Measurements from ENCODE around the gene SPNS3.

The SPNS3 gene

DNA sequence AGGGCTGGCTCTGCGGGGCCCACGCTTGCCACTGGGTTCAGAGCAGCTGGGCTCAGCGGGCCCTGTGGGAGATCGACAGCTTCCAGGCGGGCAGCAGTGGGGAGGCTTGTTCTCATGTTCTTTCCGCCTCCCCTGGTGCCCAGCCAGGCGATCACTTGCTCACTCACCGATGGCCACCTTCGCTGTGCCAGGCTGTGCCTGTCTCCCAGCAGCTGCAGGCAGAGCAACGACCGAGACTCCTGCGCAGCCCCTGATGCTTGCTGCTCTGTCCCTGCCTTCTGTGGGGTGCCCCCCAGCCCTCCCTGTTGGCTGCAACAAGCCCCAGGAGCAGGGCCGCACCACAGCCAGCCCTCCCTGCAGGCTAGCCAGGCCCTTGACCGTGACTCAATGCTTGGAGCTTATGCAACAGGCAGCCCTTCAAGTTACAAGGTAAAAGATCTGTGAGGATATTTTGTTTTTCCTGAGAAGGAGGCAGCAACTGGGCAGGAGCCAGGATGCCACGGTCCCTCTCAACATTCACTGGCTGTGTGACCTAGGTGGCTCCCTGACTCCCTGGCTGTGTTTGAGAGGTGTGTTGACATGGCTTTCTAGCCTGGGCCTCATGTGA is 55.4 kb downstream of the SPNS3 start:
- no peak for DNase-seq (ENCODE audit: low read depth in 2 of 2)

DNA sequence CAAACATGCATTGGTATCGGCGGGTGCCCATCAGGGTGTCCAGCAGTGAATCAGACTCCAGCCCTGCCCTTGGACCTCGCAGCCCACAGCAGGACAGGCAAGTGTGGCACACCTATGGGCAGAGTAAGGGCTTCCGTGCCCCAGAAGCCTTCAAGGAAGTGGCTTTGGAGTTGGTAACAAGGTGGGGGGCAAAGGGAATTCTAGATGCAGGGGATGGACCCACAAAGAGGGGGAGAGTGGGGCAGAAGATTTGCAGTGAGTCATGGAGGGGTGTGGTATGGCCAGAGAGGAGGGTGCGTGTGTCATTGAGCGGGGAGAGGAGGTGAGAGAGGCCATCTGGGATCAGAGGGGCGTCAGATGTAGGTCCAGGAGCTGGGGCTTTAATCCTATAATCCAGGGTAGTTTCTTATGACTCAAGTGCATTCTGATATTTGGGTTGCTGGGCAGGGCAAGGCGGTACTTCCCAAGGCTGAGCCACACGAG is 56.4 kb downstream of the SPNS3 start:
- no peak for DNase-seq (ENCODE audit: low read depth in 2 of 2)

DNA sequence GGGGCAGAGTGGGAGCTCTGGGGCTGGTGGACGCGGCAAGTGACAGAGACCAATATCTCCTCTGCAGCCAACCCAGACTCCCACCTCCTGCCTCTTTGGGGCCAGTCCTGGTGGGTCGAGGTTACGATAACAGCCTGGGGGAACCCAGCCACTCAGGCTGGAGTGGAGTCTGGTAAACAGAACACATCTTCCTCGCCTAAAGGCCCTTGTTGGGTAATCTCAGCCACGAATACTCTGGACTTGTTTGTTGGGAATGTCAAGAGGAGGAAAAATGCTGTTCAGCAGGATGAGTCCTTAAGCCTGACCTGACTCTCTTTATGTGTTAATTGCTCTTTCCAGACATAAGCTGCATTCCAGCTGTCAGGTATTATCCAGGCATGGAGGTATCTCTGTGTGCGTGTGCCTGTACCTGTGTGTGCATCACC is 56.9 kb downstream of the SPNS3 start:
- DNase-seq (ENCODE audit: low read depth in 2 of 2), result no peak

- DNase-seq (ENCODE audit: low read depth in 2 of 2), result no peak
These were observed 59.2 kb downstream of the SPNS3 start for GRCh38 chr17:4492721-4493561.

DNA sequence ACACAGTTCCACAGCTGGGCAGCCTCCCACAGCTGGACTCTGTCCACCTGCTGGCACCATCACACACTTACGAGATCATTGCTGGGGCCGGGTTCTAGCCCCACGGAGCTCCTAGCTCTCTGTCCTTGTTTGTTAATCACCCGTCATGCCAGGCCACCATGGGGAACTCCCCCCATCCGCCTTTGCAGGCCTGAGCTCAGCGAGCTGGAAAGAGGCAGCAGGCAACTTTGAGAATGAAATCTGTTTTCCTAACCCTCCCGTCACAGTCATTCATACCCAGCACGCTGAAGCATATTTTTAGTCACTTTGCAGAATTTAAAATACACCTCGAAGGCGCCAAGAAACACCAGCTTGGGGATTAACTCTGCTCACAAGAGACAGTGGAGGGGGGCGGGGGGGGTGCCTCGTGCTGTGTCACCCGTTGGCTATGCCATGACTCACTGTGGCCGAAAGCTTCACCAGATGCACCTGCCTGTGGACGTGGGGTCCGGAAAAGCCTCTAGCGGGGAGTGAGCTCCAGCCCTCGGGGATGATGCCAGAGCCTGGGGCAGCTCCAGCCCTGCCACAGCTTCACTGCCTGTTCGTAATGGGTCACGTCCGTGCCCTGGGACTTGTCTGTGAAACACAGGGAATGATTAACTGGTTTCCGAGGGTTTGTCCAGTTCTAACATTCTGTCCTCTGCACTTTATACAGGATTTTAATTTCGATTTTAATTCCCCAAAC is 63.5 kb downstream of the SPNS3 start:
- no peak for DNase-seq (ENCODE audit: low read depth in 2 of 2)

DNA sequence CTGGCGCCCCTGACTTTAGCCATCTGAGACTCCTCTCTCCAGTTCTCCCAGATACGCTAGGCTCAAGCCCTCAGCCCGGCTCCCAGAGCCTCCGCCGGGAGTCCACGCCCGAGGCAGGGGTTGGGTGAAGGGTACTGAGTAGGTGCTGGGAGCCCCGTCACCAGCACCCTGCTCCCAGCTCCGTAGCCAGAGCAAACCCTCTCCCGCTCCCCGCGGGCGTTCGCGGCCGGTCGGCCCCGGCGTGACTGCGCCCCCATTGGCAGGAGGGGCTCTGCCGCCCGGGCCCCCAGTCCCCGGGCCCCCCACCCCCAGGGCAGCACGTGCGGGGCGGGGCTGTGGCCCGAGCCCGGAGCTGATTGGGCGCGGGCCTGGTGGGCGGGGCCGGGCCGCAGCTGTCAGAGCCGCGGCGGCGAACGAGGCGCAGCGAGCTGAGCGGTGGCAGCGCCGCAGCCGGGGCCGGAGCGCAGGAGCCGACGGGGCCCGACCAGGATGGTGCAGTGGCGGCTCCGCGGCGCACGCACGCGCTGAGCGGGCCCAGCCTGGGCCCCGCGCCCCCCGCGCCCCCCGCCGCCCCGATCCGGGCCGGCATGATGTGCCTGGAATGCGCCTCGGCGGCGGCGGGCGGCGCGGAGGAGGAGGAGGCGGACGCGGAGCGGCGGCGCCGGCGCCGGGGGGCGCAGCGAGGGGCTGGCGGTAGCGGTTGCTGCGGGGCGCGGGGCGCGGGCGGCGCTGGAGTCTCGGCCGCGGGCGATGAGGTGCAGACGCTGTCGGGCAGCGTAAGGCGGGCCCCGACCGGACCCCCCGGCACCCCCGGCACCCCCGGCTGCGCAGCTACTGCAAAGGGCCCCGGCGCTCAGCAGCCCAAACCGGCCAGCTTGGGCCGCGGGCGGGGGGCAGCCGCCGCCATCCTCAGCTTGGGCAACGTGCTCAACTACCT is 65.0 kb downstream of the SPNS3 start, which contains the start of gene SPNS2:
Gene SPNS2 (plus strand): TSS at position 421 of the 937 bp plus-strand sequence. CDS start 167 bp downstream, at position 588.
- peak; percentile 16 to 53 for DNase-seq (ENCODE audit: low read depth in 2 of 2)

DNA sequence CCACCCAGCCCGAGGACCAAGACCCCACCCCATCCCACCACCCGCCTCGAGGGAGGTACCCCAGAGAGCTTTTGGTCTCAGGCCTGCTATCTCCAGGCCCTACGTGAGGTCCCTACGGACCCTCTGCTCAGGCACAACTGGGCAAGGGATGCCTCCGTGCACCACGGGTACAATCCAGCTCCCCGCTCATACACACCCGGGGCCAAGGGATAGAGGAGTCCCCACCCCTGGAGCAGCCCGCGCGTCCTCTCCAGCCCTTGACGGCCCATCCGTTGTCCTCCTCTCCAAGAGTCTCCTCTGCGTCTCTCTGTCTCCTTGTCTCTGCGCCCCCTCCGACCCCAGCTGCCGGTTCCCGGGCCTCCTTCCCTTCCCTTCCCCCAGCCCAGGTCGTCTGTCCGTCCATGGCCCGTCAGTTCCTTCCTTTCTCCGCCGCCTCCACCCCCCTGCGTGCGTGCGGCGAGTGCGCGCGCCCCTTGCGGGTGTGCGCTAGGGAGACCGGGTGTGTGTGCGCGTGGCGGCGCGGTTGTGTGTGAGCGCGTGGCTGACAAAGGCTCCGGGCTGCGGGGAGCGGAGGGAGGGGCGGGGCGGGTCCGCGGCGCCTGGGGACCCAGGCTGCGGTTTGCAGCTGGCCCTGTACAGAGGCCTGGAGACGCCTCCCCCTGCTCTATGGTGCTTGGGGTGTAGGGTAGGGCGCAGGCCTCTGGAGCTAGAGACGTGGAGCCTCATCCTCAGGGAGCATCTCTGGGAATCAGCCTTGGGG is 65.9 kb downstream of the SPNS3 start:
- DNase-seq (ENCODE audit: low read depth in 2 of 2), result no peak

- DNase-seq (ENCODE audit: low read depth in 2 of 2), result no peak
These were observed 66.4 kb downstream of the SPNS3 start for GRCh38 chr17:4500191-4500571.

DNA sequence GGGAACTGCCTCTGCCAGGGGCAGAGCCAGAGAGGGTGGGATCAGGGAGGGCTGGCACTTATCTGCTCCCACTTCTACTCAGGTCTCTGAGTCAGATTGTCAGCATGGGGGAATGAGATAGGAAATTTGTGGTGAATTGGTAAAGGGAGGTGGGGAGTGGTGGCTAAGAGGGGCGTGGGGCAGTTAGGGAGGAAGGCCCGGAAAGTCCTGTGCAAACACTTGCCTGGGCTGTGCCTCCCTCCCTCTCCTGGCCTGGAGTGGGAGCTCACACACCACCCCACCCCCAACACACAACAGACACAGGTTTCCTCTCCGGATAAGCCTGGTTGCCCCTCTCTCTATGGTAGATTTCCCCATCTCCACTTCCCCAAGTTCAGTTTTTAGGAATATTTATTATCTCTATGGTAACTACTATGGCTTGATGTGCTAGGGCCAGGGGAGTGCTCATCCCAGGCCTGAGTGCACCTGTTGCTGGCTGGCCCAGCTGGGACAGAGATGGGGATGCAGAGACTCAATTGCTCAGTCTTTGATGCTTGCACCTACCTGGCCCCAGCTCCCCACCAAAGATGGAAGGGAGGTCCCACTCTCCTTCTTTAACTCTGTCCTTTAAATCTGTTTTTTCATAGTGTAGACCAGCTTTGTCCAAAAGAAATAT is 67.7 kb downstream of the SPNS3 start:
- DNase-seq (ENCODE audit: low read depth in 2 of 2), result no peak

- no peak for DNase-seq (ENCODE audit: low read depth in 2 of 2)
These were observed 68.9 kb downstream of the SPNS3 start for GRCh38 chr17:4502466-4503154.

DNA sequence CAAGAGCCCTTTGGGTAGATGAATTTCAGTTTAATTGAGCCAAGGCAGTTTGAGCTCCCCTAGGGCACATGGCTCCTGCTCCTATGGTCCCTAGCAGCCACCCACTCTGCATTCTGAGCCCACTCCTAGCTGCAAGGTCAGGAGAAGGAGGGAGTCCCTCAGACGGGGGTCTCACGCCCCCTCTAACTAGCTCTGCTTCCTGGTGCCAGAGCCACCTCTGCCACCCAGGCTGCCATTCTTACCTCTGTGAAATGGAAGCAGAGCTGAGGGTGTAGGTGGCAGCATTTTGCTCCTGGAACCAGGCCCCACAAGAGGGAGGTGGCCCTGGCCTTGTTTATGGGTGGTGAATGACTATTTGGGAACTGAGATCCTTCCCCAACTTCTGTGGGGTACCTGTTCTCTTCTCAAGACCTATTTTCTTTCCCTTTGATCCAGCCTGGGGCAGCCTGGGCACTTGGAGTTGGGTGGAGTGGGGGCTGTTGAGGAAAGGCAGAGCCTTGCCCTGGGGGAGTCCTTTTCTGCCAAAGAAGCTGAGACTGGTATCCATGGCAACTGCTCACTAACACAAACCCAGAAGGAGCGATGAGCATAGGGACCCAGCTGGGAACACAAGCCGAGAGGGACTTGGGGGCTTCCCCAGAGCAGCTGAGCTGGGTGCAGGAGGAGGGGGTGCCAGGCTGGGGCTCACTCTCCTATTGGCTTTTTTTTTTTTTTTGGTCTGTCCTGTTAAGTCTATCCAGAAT is 69.7 kb downstream of the SPNS3 start:
- no peak for DNase-seq (ENCODE audit: low read depth in 2 of 2)

GRCh38 chr17:4504188-4504587 is 70.4 kb downstream of the SPNS3 start:
- no peak for DNase-seq (ENCODE audit: low read depth in 2 of 2)

DNA sequence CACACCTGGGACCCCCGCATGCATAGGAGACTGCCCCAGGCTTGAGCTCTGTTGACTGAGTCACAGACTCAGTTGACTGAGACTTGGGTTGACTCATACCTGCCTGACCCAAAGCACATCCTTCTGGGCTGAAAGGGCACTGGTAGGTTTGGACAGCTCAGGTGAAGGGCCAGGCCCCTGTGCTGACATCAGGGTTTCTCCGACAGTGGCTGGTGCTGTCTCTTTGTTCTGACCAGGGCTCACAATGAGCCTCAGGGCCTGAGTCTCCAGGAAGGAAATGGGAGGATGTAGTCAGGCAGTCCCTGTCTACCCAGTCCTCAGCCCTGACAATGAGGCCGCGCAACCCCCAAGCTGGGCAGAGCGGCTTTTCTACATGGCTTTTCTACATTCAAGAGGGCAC is 71.4 kb downstream of the SPNS3 start:
- no peak for DNase-seq (ENCODE audit: low read depth in 2 of 2)

GRCh38 chr17:4506175-4506813 is 72.6 kb downstream of the SPNS3 start:
- DNase-seq (ENCODE audit: low read depth in 2 of 2), result no peak

DNA sequence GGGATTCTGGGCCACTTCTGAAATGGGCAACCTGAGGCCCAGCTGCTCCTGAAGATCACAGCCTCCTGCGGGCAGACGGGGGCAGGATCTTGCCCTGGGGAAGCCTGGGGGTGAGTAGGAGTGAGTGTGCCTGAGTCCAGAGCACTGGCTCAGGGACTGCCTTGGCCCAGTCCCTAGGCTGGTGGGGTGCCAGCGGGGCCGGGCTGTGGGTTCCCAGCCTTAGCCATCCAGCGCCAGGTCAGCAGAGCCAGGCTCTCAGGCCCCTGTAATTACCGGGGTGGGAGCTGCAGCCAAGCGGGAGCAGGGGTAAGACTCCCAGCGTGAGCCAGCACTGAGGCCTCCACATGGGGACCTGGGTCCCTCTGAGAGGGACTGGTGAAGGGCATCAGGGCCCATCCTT is 73.2 kb downstream of the SPNS3 start:
- no peak for DNase-seq (ENCODE audit: low read depth in 2 of 2)

DNA sequence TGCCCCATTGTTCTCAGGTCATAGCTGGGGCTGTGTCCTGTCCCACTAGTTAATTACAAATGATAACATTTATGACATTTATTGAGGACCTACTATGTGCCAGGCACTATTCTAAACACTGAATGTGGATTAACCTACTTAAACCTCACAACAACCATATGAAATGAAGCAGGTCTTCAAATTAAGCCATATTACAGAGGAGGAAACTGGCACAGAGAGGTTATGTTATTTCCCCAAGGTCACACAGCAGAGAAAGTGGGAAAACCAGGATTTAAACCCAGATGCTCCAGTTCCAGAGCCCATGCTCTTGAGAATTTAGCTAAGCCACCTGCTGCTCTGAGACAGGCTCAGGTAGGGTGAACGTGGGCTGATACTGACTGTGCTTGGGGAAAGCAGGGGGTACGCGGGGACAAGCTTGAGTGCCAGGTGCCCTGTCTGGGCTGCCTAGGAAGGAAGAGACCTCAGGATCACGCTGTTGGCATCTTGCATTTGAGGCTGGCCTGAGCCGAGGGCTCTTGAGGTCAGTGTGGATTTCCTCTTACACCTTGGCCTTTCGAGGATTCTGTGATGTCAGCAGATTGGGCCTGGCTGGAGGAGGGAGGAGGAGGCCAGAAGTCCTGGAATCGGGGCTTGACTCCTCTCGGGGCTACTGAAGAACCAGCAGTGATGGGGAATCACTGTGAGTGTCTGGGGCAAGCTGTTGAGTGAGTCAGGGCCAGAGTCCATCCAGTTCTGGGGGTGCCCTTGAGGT is 73.8 kb downstream of the SPNS3 start:
- no peak for DNase-seq (ENCODE audit: low read depth in 2 of 2)

GRCh38 chr17:4508207-4508606 is 74.5 kb downstream of the SPNS3 start:
- no peak for DNase-seq (ENCODE audit: low read depth in 2 of 2)

- DNase-seq (ENCODE audit: low read depth in 2 of 2), result no peak
These were observed 75.7 kb downstream of the SPNS3 start for GRCh38 chr17:4509401-4509800.

Data from stimulated activated CD8-positive, alpha-beta memory T cell treated with anti-CD3 and anti-CD28 coated beads, Interleukin-15, amount 100 ng/mL, for 4 hours (primary cell).